KMS-11 (cell line): Measurements from ENCODE around the gene NUDT13.

Source experiments
- H2AFZ ChIP-seq: fragments of 200-600 bp; sonication (generic); 2 replicates; pipeline ENCODE4 v1.6.1; 2016; ENCODE audit warnings: antibody characterized with exemption, mixed run types, low read depth
- H3K27ac ChIP-seq: fragments of 200-600 bp; sonication (generic); 2 replicates; pipeline ENCODE4 v1.6.1; 2016; ENCODE audit warnings: mild to moderate bottlenecking, mixed run types
- H3K27me3 ChIP-seq: fragments of 200-600 bp; sonication (generic); 2 replicates; pipeline ENCODE4 v1.6.1; 2017; ENCODE audit warnings: mild to moderate bottlenecking, low read depth, mixed run types, moderate library complexity; ENCODE audit not compliant: insufficient read depth
- H3K36me3 ChIP-seq: fragments of 200-600 bp; sonication (generic); 2 replicates; pipeline ENCODE4 v1.6.1; 2017; ENCODE audit warnings: mild to moderate bottlenecking, mixed run types; ENCODE audit not compliant: insufficient read depth
- H3K4me1 ChIP-seq: fragments of 200-600 bp; sonication (generic); 2 replicates; pipeline ENCODE4 v1.6.1; 2016; ENCODE audit warnings: mild to moderate bottlenecking, low read depth, mixed run types; ENCODE audit not compliant: poor library complexity, severe bottlenecking
- H3K4me2 ChIP-seq: fragments of 200-600 bp; sonication (generic); 2 replicates; pipeline ENCODE4 v1.7.0; 2016; ENCODE audit warnings: mild to moderate bottlenecking, mixed run types
- H3K4me3 ChIP-seq: fragments of 200-600 bp; sonication (generic); IDR thresholded peaks from 2 replicates; pipeline ENCODE4 v1.6.1; 2017; ENCODE audit warnings: low read depth, low read length, mixed read lengths; ENCODE audit not compliant: insufficient read depth
- H3K79me2 ChIP-seq: fragments of 200-600 bp; sonication (generic); 2 replicates; pipeline ENCODE4 v1.6.1; 2016; ENCODE audit warnings: low read depth, mixed run types; ENCODE audit not compliant: insufficient read depth
- H3K9ac ChIP-seq: fragments of 200-600 bp; sonication (generic); 2 replicates; pipeline ENCODE4 v1.6.1; 2016; ENCODE audit warnings: mild to moderate bottlenecking, mixed run types
- H4K20me1 ChIP-seq: fragments of 200-600 bp; sonication (generic); 2 replicates; pipeline ENCODE4 v1.6.1; 2016; ENCODE audit warnings: mild to moderate bottlenecking, mixed run types; ENCODE audit not compliant: insufficient read depth
- TF ChIP-seq, protein P1 (sequence below): fragments of 200-600 bp; sonication (generic); conservative IDR thresholded peaks from 2 replicates; pipeline ENCODE4 v1.6.1; 2017; ENCODE audit warnings: low read depth, mild to moderate bottlenecking, antibody characterized with exemption, low read length, moderate library complexity, mixed read lengths

Gene NUDT13

DNA sequence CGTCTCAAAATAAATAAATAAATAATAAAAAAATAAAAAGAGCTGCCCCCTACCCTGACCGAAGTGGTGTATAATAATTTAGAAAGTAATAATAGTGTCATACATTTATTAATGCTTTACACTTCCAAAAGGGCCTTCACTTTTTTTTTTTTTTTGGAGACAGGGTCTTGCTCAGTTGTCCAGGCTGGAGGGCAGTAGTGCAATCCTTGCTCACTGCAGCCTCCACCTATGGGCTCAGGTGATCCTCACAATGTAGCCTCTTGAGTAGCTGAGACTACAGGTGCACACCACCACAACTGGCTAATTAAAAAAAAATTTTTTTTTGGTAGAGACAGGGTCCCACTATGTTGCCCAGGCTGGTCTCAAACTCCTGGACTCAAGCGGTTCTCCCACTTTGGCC, 59.1 kb downstream of the NUDT13 start:
- H3K79me2 ChIP-seq, result peaks cover 31% of the 10 kb centered on the region
- peak overlapping the region; percentile 24; the same call in 1 of the 2 replicates for H3K4me2 ChIP-seq
- no peak overlapping the region for H3K27ac ChIP-seq
- no peak overlapping the region for H3K9ac ChIP-seq
- TF ChIP-seq, protein P1, sequence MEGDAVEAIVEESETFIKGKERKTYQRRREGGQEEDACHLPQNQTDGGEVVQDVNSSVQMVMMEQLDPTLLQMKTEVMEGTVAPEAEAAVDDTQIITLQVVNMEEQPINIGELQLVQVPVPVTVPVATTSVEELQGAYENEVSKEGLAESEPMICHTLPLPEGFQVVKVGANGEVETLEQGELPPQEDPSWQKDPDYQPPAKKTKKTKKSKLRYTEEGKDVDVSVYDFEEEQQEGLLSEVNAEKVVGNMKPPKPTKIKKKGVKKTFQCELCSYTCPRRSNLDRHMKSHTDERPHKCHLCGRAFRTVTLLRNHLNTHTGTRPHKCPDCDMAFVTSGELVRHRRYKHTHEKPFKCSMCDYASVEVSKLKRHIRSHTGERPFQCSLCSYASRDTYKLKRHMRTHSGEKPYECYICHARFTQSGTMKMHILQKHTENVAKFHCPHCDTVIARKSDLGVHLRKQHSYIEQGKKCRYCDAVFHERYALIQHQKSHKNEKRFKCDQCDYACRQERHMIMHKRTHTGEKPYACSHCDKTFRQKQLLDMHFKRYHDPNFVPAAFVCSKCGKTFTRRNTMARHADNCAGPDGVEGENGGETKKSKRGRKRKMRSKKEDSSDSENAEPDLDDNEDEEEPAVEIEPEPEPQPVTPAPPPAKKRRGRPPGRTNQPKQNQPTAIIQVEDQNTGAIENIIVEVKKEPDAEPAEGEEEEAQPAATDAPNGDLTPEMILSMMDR, result no peak
- H3K27me3 ChIP-seq, result no peaks in the 10 kb centered on the region
- peaks cover 19% of the 10 kb centered on the region for H3K4me1 ChIP-seq
- no peaks in the 10 kb centered on the region for H3K36me3 ChIP-seq
- H4K20me1 ChIP-seq, result no peaks in the 10 kb centered on the region
- H2AFZ ChIP-seq, result no peak overlapping the region
- H3K4me3 ChIP-seq, result no peak overlapping the region

DNA sequence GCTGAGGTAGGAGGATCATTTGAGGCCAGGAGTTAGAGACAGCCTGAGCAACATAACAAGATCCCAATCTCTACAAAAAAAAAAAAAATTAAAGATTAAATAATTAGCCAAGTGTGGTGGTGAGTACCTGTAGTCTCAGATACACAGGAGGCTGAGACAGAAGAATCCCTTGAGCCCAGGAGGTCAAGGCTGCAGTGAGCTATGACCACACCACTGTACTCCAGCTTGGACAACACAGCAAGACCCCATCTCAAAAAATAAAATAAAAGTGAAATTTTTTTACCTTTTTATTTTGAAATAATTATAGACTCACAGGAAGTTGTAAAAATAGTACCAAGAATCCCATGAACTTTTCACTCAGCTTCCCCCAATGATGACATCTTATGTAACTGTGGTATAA, 62.6 kb downstream of the NUDT13 start:
- Histone ChIP-seq H3K9ac (no peak overlapping the region), H3K27me3 (no peaks in the 10 kb centered on the region), H3K4me1 (peaks cover 9% of the 10 kb centered on the region), H3K79me2 (no peaks in the 10 kb centered on the region), H3K36me3 (no peaks in the 10 kb centered on the region), H4K20me1 (no peaks in the 10 kb centered on the region), H3K4me2 (no peak overlapping the region), H3K4me3 (no peak overlapping the region), H3K27ac (no peak overlapping the region), H2AFZ (no peak overlapping the region)
- TF ChIP-seq, protein P1, result no peak

DNA sequence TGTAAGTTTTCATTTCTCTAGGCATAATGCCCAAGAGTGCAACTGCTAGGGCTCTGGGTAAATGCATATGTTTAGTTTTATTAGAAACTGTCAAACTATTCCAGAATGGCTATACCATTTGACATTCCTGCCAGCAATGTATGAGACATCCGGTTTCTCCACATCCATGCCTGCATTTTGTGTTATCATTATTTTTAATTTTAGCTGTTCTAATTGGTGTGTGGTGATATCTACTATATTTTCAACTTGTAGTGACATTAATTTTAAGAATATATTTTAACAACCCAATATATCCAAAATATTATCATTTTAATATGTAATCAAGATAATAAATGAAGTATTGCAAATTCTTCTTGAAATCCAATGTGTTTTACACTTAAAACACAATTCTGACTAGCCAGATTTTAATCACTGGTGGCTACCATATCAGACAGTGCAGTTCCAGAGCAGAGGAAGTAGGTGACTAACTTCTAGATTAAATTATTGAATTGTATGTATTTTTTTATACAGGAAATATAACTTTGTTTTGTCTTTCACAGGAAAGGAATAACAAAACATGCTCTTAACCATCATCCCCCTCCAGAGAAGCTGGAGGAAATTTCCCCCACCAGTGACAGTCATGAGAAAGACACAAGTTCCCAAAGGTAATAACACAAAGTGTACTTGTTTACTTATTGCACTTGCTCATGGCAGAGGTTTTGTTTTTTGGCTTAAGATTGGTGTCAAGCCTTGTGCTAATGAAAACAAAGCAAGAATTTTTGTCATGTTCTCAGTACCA, 64.1 kb downstream of the NUDT13 start:
- H3K4me2 ChIP-seq, result no peak overlapping the region
- H3K27ac ChIP-seq, result no peak overlapping the region
- TF ChIP-seq, protein P1, result no peak
- H3K4me3 ChIP-seq, result no peak overlapping the region
- H3K27me3 ChIP-seq, result no peaks in the 10 kb centered on the region
- H4K20me1 ChIP-seq, result no peaks in the 10 kb centered on the region
- H3K9ac ChIP-seq, result no peak overlapping the region
- H3K4me1 ChIP-seq, result peaks cover 3% of the 10 kb centered on the region
- no peaks in the 10 kb centered on the region for H3K36me3 ChIP-seq
- no peak overlapping the region for H2AFZ ChIP-seq
- H3K79me2 ChIP-seq, result no peaks in the 10 kb centered on the region
